Measurements from ENCODE around the gene KAT8. TPM values are rescaled to one million over a fixed set of nuclear protein-coding genes. Genes with fewer than 3 reads are reported as not detected.

The KAT8 gene
- total and polyA plus RNA-seq, 2 of the 4 experiments (the other 2 are of a cell fraction): 19.4 to 27.4 TPM

DNA sequence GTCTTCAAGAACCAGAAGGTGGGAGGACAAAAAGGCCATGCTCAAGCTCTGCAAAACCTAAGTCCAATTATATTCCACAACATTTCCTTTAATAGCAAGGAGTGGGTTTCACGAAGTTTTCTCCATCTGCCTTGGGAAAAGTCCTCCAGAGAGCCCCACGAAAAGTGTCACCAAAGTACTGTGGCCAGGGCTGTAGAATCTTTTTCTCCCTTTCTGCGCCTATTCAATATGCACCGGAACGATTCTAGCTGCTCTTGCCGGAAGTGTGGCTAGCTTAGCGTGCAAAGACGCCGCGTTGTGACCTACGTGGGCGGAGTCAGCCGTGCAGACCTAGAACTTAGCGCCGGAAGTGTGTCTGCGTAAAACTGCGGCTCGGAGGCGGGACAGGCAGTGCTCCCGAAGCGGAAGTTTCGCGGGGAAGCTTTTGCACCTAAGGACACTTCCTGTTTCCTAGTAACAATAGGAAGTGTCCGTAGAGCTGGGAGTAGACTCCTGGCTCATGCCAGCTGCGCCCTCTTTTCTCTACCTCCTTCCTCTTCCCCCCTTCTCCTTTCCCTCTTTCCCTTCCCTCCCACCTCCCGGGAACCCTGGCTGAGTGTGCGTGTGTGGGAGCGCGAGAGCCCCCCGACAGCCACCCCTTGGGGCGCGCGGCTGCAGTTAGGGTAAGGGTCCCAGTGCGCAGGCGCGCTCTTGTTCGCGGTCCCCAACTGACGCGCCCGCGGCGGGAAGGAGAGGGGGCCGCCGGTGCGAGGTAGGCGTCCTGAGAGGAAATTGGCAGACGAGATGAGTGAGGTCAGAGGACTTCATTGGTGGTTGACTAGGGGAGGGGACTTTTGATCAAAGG lies 43.3 kb upstream of the KAT8 start, which contains the start of the genes ZNF646 and ZNF668:
Gene ZNF646 (plus strand): TSS at position 453 of the 844 bp plus-strand sequence. CDS start 1,903 bp downstream, outside the sequence.
Gene ZNF668 (minus strand): TSS at position 271 of the 844 bp plus-strand sequence. CDS start 9,781 bp downstream, outside the sequence.
- ATAC-seq (ENCODE audit: low read depth): peak; percentile 76
- TF ChIP-seq RAD21 (IDR thresholded peaks at IDR 0.05; ENCODE audit: low read length): no peak; the same call in 1 of the 2 replicates
- peak; percentile 66; the same call in 1 of the 2 replicates for TF ChIP-seq BHLHE40 (IDR thresholded peaks at IDR 0.05; ENCODE audit: low read depth, low read length)
- TF ChIP-seq FOS (IDR thresholded peaks at IDR 0.05; ENCODE audit: low read depth, low read length): no peak
- TF ChIP-seq, protein P1, sequence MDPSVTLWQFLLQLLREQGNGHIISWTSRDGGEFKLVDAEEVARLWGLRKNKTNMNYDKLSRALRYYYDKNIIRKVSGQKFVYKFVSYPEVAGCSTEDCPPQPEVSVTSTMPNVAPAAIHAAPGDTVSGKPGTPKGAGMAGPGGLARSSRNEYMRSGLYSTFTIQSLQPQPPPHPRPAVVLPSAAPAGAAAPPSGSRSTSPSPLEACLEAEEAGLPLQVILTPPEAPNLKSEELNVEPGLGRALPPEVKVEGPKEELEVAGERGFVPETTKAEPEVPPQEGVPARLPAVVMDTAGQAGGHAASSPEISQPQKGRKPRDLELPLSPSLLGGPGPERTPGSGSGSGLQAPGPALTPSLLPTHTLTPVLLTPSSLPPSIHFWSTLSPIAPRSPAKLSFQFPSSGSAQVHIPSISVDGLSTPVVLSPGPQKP (IDR thresholded peaks at IDR 0.05; ENCODE audit: borderline replicate concordance, low read depth, low read length): no peak
- no peak; the same call in none of the 2 replicates for TF ChIP-seq CHD1 (IDR thresholded peaks at IDR 0.05; ENCODE audit: low read depth, low read length)
- TF ChIP-seq SMC3 (IDR thresholded peaks at IDR 0.05; ENCODE audit: low read depth, low read length): no peak
- no peak for TF ChIP-seq NFE2L2 (IDR thresholded peaks at IDR 0.05; ENCODE audit: low read depth, low read length)
- TF ChIP-seq, protein P2, sequence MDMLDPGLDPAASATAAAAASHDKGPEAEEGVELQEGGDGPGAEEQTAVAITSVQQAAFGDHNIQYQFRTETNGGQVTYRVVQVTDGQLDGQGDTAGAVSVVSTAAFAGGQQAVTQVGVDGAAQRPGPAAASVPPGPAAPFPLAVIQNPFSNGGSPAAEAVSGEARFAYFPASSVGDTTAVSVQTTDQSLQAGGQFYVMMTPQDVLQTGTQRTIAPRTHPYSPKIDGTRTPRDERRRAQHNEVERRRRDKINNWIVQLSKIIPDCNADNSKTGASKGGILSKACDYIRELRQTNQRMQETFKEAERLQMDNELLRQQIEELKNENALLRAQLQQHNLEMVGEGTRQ (IDR thresholded peaks at IDR 0.05; ENCODE audit: low read depth, low read length): no peak
- TF ChIP-seq MAZ (IDR thresholded peaks at IDR 0.05; ENCODE audit: borderline replicate concordance, low read depth, low read length): peak; percentile 51; the same call in 1 of the 2 replicates
- TF ChIP-seq RFX5 (IDR thresholded peaks at IDR 0.05; ENCODE audit: low read depth, low read length): no peak
- peak; percentile 51; the same call in 1 of the 2 replicates for TF ChIP-seq MXI1 (IDR thresholded peaks at IDR 0.05; ENCODE audit: borderline replicate concordance, low read depth, low read length)
- peak; percentile 72 for TF ChIP-seq POLR2A (IDR thresholded peaks at IDR 0.05; ENCODE audit: low read depth, low read length)
- no peak for TF ChIP-seq RCOR1 (IDR thresholded peaks at IDR 0.05; ENCODE audit: insufficient replicate concordance, low read length)
- TF ChIP-seq CEBPB (IDR thresholded peaks at IDR 0.05; ENCODE audit: low read depth, low read length): no peak

More for the DNA sequence above, 43.3 kb upstream of the KAT8 start, which contains the start of the genes ZNF646 and ZNF668:
- peak within 1 kb of the TSS; percentile 59; the same call in 1 of the 3 replicates for H2BK15ac ChIP-seq (ENCODE audit: low read depth, low read length)
- H3K4me1 ChIP-seq (ENCODE audit: control insufficient read depth, insufficient read depth, low read length): peaks cover 6% of the 10 kb centered on the region
- H3K4me3 ChIP-seq (ENCODE audit: insufficient read depth, low read depth, low read length): peak within 1 kb of the TSS; percentile 81
- H3K27ac ChIP-seq (ENCODE audit: insufficient read depth, low read length): peak within 1 kb of the TSS; percentile 90
- H3K4me2 ChIP-seq (ENCODE audit: low read depth, low read length): peak within 1 kb of the TSS; percentile 94
- H3K18ac ChIP-seq (ENCODE audit: low read depth, low read length): peak within 1 kb of the TSS; percentile 37; the same call in 1 of the 2 replicates
- H2BK120ac ChIP-seq (ENCODE audit: low read depth, low read length): peak within 1 kb of the TSS; percentile 89; the same call in 1 of the 2 replicates
- 2% methylated on average over 9 of the region's 48 CpGs; no CpG with 5 or more reads in 1 of the 2 experiments for WGBS, 2 experiments (ENCODE audit: extremely low coverage in 2 of 2, insufficient read length in 1 of 2)
- H4K20me1 ChIP-seq (ENCODE audit: insufficient read depth, low read length): no peaks in the 10 kb centered on the region; the same call in 1 of the 2 replicates
- peak within 1 kb of the TSS; percentile 91 for H2AFZ ChIP-seq (replicated peaks; ENCODE audit: low read length, poor library complexity)
- peaks cover 9 to 57% of the 10 kb centered on the region in 2 experiments for H3K79me1 ChIP-seq (ENCODE audit: low read depth in 1 of 2, low read length in 2 of 2)
- peak; percentile 100 for DNase-seq
- peak within 1 kb of the TSS; percentile 83 to 98 for H4K8ac ChIP-seq (ENCODE audit: low read depth in 2 of 2, low read length in 2 of 2)
- H4K91ac ChIP-seq (ENCODE audit: insufficient read depth, low read depth, low read length): peak within 1 kb of the TSS; percentile 93
- H3K23ac ChIP-seq (ENCODE audit: low read depth, low read length): peak within 1 kb of the TSS; percentile 93
- peak within 1 kb of the TSS; percentile 98 for H2AK9ac ChIP-seq (replicated peaks; ENCODE audit: low read depth, low read length, poor library complexity)
- 0 out of 2 replicates have a peak, but pooled peaks cover under 1% of the 10 kb centered on the region for H3K9me1 ChIP-seq (ENCODE audit: insufficient read depth, low read length)
- peak within 1 kb of the TSS; percentile 98 for H3K14ac ChIP-seq (replicated peaks; ENCODE audit: low read depth, low read length)
- in situ Hi-C loops (cut with MboI; ENCODE audit: low sequenced_read_pairs) (loop anchor here (10.0 kb wide), 1 partner anchor 391 kb away; no protein-coding TSS in a partner anchor), dilution Hi-C loops (cut with HindIII; ENCODE audit: low sequenced_read_pairs, unreplicated experiment) (no loop called here), intact Hi-C loops (cut with micrococcal nuclease) (loop anchor here (1.0 to 10.0 kb wide), 4 partner anchors 41 to 119 kb away; partner anchors contain the start of genes HSD3B7, SETD1A and STX4)
- peak within 1 kb of the TSS; percentile 88 for H2BK5ac ChIP-seq (ENCODE audit: low read depth, low read length, poor library complexity, severe bottlenecking)
- POLR2A ChIA-PET (ENCODE audit: unreplicated experiment): interaction anchor here (0.9 to 1.9 kb wide), 3 partner anchors 13 to 90 kb away, joined by 3 to 6 read pairs (median 3); no protein-coding TSS in a partner anchor
- H3K9me3 ChIP-seq (ENCODE audit: control insufficient read depth, insufficient read depth, low read length): no peaks in the 10 kb centered on the region
- peak within 1 kb of the TSS; percentile 96 for H3K9ac ChIP-seq (ENCODE audit: low read depth, low read length)
- peak within 1 kb of the TSS; percentile 27; the same call in 1 of the 2 replicates for H2BK20ac ChIP-seq (ENCODE audit: low read depth, low read length)
- BruUV-seq (replicated peaks): no TSS peak
- peak within 1 kb of the TSS; percentile 95 for H4K5ac ChIP-seq (ENCODE audit: low read depth, low read length)
- H3K36me3 ChIP-seq (ENCODE audit: control insufficient read depth, insufficient read depth, low read length): peaks cover 30% of the 10 kb centered on the region
- peak within 1 kb of the TSS; percentile 100 for H3K4ac ChIP-seq (ENCODE audit: low read depth, low read length)
- H3K56ac ChIP-seq (ENCODE audit: extremely low read depth, insufficient read depth, low read length): peak within 1 kb of the TSS; percentile 94
- H3K27me3 ChIP-seq (ENCODE audit: control insufficient read depth, insufficient read depth, low read length): no peaks in the 10 kb centered on the region
- peak within 1 kb of the TSS; percentile 96 for H2AK5ac ChIP-seq (ENCODE audit: low read depth, low read length)
- CTCF ChIA-PET: interaction anchor here (1.0 kb wide), 1 partner anchor 18 kb away, joined by 4 read pairs; no protein-coding TSS in a partner anchor
